ENCODE data around the gene NR2F6. TPM values are rescaled to one million over a fixed set of nuclear protein-coding genes. Genes with fewer than 3 reads are reported as not detected.

Gene NR2F6
- total and polyA plus RNA-seq, 2 of the 4 experiments (the other 2 are of a cell fraction): 8.4 to 20.5 TPM

- BruUV-seq (replicated peaks): no TSS peak
- Histone ChIP-seq H4K8ac (ENCODE audit: low read depth in 2 of 2, low read length in 2 of 2) (peak within 1 kb of the TSS in 1 of 2 experiments; percentile 71; a peak in 2 of 4 replicates), H2BK5ac (ENCODE audit: low read depth, low read length, poor library complexity, severe bottlenecking) (peak within 1 kb of the TSS; percentile 72), H4K20me1 (ENCODE audit: insufficient read depth, low read length) (no peaks in the 10 kb centered on the region), H3K79me1 (ENCODE audit: low read depth in 1 of 2, low read length in 2 of 2) (peaks cover 11 to 28% of the 10 kb centered on the region in 2 experiments), H3K27ac (ENCODE audit: insufficient read depth, low read length) (peak within 1 kb of the TSS; percentile 84), H2BK15ac (ENCODE audit: low read depth, low read length) (no peak within 1 kb of the TSS; the same call in 2 of the 3 replicates), H3K56ac (ENCODE audit: extremely low read depth, insufficient read depth, low read length) (no peak within 1 kb of the TSS; the same call in 1 of the 2 replicates), H3K36me3 (ENCODE audit: control insufficient read depth, insufficient read depth, low read length) (peaks cover 18% of the 10 kb centered on the region), H2AFZ (replicated peaks; ENCODE audit: low read length, poor library complexity) (peak within 1 kb of the TSS; percentile 96), H4K91ac (ENCODE audit: insufficient read depth, low read depth, low read length) (peak within 1 kb of the TSS; percentile 32; the same call in 1 of the 2 replicates), H2BK20ac (ENCODE audit: low read depth, low read length) (no peak within 1 kb of the TSS), H4K5ac (ENCODE audit: low read depth, low read length) (peak within 1 kb of the TSS; percentile 70), H3K9me1 (ENCODE audit: insufficient read depth, low read length) (0 out of 2 replicates have a peak, but pooled peaks cover 8% of the 10 kb centered on the region), H3K9ac (ENCODE audit: low read depth, low read length) (peak within 1 kb of the TSS; percentile 76), H3K14ac (replicated peaks; ENCODE audit: low read depth, low read length) (peak within 1 kb of the TSS; percentile 43), H2BK120ac (ENCODE audit: low read depth, low read length) (no peak within 1 kb of the TSS), H3K18ac (ENCODE audit: low read depth, low read length) (peak within 1 kb of the TSS; percentile 58; the same call in 1 of the 2 replicates), H3K4me2 (ENCODE audit: low read depth, low read length) (peak within 1 kb of the TSS; percentile 89), H3K4me3 (ENCODE audit: insufficient read depth, low read depth, low read length) (peak within 1 kb of the TSS; percentile 94), H3K4me1 (ENCODE audit: control insufficient read depth, insufficient read depth, low read length) (peaks cover 3% of the 10 kb centered on the region), H3K9me3 (ENCODE audit: control insufficient read depth, insufficient read depth, low read length) (no peaks in the 10 kb centered on the region), H3K23ac (ENCODE audit: low read depth, low read length) (peak within 1 kb of the TSS; percentile 75), H2AK9ac (replicated peaks; ENCODE audit: low read depth, low read length, poor library complexity) (peak within 1 kb of the TSS; percentile 92), H2AK5ac (ENCODE audit: low read depth, low read length) (peak within 1 kb of the TSS; percentile 23), H3K4ac (ENCODE audit: low read depth, low read length) (peak within 1 kb of the TSS; percentile 74), H3K27me3 (ENCODE audit: control insufficient read depth, insufficient read depth, low read length) (no peaks in the 10 kb centered on the region)
- ChIA-PET POLR2A (ENCODE audit: unreplicated experiment) (interaction anchor here (0.5 to 1.1 kb wide), 2 partner anchors 9 to 128 kb away, joined by 3 read pairs; no protein-coding TSS in a partner anchor), CTCF (no interaction called here)
- dilution Hi-C loops (cut with HindIII; ENCODE audit: low sequenced_read_pairs, unreplicated experiment) (no loop called here), in situ Hi-C loops (cut with MboI; ENCODE audit: low sequenced_read_pairs) (no loop called here), intact Hi-C loops (cut with micrococcal nuclease) (no loop called here)
- 0% methylated on average over 32 of the region's 90 CpGs; no CpG with 5 or more reads in 1 of the 2 experiments for WGBS, 2 experiments (ENCODE audit: extremely low coverage in 2 of 2, insufficient read length in 1 of 2)
- ATAC-seq (ENCODE audit: low read depth) (peak; percentile 96), DNase-seq (peak; percentile 95)
- TF ChIP-seq MAZ (IDR thresholded peaks at IDR 0.05; ENCODE audit: borderline replicate concordance, low read depth, low read length): peak; percentile 10; the same call in 1 of the 2 replicates
- TF ChIP-seq FOS (IDR thresholded peaks at IDR 0.05; ENCODE audit: low read depth, low read length): no peak
- no peak for TF ChIP-seq RAD21 (IDR thresholded peaks at IDR 0.05; ENCODE audit: low read length)
- no peak for TF ChIP-seq CTCF (conservative IDR thresholded peaks at IDR 0.05; ENCODE audit: low read depth, low read length)
- TF ChIP-seq USF2 (IDR thresholded peaks at IDR 0.05; ENCODE audit: low read depth, low read length): no peak
- peak; percentile 58 for TF ChIP-seq POLR2A (IDR thresholded peaks at IDR 0.05; ENCODE audit: low read depth, low read length)
- TF ChIP-seq ELK1 (IDR thresholded peaks at IDR 0.05; ENCODE audit: borderline replicate concordance, low read depth, low read length): no peak
- TF ChIP-seq NFE2L2 (IDR thresholded peaks at IDR 0.05; ENCODE audit: low read depth, low read length): no peak
- TF ChIP-seq MXI1 (IDR thresholded peaks at IDR 0.05; ENCODE audit: borderline replicate concordance, low read depth, low read length): peak; percentile 69; the same call in 1 of the 2 replicates
- peak; percentile 8; the same call in 1 of the 2 replicates for TF ChIP-seq RFX5 (IDR thresholded peaks at IDR 0.05; ENCODE audit: low read depth, low read length)
- no peak for TF ChIP-seq SMC3 (IDR thresholded peaks at IDR 0.05; ENCODE audit: low read depth, low read length)
- TF ChIP-seq CHD1 (IDR thresholded peaks at IDR 0.05; ENCODE audit: low read depth, low read length): no peak
- TF ChIP-seq RCOR1 (IDR thresholded peaks at IDR 0.05; ENCODE audit: insufficient replicate concordance, low read length): no peak
Measured at GRCh38 chr19:17226002-17226933, 19.5 kb downstream of the NR2F6 start, which contains the start of gene OCEL1. TSS of gene OCEL1 (plus strand) at chr19:17226226. CDS start at chr19:17226248, 22 bp downstream.

All from IMR-90 (cell line).